ENCODE data around the gene SMIM28.
"Not testable (repeated sequence)": the region's sequence is repeated elsewhere in the genome, so short reads cannot be mapped to it uniquely, and the experiment has no call there.

The SMIM28 gene

DNA sequence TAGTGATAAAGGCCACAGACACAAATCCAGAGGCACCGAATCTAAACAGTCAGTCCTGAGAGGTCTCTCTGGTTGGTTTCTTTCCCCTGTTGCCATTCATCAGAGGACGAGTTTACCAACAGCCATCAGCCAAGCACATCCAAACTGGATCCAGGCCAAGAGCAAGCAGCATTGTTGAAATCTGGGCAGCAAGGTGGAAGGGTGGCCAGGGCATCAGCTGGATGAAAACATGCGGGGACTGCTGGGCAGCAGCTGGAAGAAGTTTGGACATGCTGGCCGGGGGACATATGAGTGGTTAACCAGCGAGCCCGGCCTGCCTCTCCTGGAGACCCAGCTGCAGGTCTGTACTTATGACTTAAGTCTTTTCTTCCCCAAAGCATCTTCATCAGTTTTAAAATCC lies at the start of gene SMIM28:
Gene SMIM28, plus strand, starts transcription at position 62 of the 400 bp plus-strand sequence. Its CDS starts 168 bp downstream, at position 230.
- no peak for DNase-seq

DNA sequence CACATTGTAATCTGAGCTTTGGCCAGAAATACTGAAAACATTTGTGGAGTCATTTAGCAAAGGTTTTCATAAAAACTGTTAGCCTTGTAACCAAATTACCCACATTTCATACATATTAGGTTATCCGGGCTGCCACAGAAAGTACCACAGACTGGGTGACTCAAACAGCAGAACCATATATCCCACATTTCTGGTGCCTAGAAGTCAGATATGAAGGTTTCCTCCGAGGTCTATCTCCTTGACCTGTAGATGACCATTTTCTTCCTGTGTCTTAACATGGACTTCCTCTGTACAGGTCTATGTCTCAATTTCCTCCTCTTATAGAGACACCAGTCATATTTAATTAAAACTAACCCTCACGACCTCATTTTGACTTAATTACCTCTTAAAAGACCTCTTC lies 49.5 kb upstream of the SMIM28 start:
- DNase-seq: no peak

DNA sequence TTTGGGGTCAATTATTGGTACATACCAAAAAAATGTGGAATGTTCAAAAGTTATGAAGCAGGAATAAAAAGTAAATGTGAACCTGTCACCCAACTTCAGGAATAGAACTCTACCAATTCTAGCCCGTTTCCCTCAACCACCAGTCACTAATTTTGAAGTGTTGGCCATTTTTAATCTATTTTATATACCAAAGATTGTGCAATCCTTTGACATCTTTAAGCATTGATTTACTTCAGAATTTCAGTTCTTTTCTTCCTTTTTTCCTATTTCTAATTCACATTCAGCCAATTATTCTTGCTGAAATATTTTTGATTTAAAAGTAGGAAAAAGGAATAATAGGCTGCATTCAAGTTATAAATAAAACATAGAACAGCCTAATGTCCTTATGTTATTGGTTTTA lies 46.9 kb upstream of the SMIM28 start:
- DNase-seq: no peak

DNA sequence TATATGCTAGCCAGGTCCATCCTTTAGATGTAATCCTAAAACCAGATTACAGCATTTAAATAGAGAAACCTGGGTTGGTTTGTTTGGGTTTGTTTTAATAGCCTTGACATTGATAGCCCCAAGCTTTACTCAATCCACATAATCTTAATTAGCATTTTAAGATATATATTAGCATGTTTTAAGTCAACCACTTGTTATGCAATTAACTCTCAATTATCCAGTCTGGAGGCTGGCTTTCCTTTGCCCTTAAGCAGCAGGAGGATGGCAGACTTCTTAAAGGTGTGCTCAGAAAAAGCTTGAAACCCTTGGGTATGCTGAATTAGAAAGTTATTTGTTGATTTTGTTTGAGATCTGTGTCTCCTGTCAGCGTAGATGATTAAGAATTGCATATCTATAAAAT lies 46.3 kb upstream of the SMIM28 start:
- DNase-seq: no peak

DNA sequence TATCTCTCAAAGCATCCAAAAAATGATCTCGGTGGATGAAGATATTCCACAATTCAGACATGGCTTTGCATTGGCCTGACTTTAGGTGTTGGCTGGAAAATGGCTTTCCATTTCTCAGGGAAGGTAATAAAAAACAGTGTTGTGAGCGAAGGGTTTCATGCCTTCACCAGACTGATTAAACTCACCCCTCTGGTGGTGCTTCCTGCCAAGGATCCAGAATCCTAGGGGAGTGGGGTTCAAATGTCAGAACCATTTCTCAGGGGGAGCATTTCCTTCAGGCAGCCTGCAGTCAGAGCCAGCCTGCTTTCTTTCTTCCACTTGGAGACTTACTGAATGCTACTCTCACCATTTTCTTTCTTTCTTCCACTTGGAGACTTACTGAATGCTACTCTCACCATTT lies 45.7 kb upstream of the SMIM28 start:
- DNase-seq: no peak

DNA sequence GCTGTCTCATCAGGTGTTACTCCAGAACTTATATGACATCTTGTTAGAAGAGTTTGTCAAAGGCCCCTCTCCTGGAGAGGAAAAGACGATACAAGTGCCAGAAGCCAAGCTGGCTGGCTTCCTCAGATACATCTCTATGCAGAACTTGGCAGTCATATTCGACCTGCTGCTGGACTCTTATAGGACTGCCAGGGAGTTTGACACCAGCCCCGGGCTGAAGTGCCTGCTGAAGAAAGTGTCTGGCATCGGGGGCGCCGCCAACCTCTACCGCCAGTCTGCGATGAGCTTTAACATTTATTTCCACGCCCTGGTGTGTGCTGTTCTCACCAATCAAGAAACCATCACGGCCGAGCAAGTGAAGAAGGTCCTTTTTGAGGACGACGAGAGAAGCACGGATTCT lies 43.7 kb upstream of the SMIM28 start:
- no peak for DNase-seq

DNA sequence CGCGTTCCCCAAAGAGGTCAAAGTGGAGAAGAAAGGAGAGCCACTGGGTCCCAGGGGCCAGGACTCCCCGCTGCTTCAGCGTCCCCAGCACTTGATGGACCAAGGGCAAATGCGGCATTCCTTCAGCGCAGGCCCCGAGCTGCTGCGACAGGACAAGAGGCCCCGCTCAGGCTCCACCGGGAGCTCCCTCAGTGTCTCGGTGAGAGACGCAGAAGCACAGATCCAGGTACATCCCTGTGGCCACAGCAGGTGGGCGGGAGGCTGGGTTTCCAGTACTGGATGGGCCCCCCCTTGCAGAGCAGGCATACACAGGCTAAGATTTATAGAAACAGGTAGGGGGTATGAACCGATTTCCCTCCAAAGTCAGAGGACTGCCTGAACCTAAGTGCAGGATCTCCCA lies 42.7 kb upstream of the SMIM28 start:
- no peak for DNase-seq

DNA sequence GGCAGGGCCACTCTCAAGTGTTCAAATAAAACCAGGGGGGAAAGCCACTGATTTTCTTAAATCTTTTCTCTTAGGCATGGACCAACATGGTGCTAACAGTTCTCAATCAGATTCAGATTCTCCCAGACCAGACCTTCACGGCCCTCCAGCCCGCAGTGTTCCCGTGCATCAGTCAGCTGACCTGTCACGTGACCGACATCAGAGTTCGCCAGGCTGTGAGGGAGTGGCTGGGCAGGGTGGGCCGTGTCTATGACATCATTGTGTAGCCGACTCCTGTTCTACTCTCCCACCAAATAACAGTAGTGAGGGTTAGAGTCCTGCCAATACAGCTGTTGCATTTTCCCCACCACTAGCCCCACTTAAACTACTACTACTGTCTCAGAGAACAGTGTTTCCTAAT lies 41.5 kb upstream of the SMIM28 start:
- DNase-seq: no peak

DNA sequence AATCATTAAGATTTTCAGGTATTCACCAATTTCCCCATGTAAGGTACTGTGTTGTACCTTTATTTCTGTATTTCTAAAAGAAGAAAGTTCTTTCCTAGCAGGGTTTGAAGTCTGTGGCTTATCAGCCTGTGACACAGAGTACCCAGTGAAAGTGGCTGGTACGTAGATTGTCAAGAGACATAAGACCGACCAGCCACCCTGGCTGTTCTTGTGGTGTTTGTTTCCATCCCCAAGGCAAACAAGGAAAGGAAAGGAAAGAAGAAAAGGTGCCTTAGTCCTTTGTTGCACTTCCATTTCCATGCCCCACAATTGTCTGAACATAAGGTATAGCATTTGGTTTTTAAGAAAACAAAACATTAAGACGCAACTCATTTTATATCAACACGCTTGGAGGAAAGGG lies 40.6 kb upstream of the SMIM28 start:
- DNase-seq: no peak

DNA sequence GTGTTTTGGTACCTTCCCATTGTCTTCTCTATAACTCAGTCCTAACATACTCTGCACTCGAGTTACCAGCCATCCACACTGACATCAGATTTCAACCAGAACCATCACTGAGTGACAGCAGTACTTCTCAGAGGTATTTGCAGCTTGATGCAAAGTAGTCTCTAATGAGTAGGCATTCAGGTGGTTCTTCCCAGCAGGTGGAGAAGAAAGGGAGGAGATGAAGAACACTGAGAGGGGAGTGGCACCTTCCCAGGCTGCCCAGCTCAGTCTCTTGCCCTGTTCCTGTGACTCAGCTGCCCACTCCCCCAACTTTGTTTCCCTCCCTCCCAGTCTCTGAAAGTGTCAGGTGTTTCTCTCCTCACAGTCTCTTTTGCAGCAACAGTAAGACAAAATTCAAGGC lies 38.7 kb upstream of the SMIM28 start:
- DNase-seq: no peak

DNA sequence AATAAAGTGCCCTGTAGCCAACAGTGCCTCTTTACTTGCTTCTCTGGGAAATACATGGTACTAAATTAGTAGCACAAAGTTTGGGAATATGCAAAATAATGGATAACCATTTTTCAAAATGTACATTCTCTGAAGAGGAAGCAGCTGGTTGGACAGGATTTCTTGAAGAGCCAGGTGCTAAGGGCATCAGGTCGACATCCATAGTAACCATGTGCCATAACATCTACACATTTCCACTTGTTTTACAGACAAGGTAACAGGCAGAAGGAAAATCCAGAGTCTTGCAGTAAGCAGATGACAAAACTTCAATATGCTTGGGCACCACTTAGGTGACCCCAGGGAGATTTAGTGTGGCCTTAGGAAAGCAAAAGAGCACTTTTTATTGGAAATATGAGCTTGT lies 36.5 kb upstream of the SMIM28 start:
- no peak for DNase-seq

DNA sequence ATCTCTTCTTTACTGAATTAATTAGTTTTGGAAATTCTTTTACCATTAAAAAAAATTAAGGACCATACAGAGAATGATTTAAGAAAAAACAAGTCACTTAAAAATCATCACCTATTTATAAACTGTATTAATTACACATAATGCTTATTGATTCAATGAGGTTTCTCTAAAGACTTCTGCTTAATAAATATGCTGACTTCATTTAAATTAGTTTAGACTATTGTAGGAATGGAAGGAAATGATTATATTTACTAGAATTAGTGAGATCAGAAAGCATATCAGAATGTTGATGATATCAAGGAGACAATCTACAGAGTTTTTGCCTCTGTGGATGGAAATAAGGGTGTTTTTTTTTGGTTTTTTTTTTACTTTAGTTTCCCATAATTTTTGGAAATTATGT lies 34.6 kb upstream of the SMIM28 start:
- DNase-seq: no peak

DNA sequence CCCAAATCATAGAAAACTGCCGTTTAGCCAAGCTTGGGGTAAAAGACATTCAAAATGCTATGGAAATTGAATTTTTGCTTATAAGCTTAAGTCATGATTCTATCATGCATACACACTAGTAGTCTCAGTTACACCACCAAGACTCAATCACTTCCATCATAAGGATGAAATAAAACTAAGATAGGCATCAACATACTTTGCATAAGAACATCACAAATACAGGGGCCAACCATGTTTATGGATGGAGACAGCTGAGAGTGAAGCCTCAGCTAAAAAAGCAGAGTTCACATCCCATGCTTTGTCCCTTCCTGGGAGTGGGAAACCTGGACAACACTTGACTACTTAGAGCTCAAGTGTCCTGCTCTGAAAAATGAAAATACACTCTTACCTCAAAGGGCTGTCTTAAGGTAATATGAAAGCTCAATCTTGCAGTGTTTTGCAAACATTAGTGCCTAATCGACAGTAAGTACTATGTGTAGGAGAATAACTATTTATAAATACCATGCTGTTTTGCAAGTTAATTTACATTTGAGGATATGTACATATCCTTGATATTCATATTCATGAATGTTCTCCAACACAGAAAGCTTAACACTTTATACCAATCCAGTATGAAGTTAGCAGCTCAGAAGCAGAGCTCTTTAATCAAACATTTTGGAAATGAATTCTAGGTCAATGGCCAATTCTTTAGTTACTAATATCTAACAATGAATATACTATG lies 32.0 kb upstream of the SMIM28 start:
- no peak for DNase-seq

DNA sequence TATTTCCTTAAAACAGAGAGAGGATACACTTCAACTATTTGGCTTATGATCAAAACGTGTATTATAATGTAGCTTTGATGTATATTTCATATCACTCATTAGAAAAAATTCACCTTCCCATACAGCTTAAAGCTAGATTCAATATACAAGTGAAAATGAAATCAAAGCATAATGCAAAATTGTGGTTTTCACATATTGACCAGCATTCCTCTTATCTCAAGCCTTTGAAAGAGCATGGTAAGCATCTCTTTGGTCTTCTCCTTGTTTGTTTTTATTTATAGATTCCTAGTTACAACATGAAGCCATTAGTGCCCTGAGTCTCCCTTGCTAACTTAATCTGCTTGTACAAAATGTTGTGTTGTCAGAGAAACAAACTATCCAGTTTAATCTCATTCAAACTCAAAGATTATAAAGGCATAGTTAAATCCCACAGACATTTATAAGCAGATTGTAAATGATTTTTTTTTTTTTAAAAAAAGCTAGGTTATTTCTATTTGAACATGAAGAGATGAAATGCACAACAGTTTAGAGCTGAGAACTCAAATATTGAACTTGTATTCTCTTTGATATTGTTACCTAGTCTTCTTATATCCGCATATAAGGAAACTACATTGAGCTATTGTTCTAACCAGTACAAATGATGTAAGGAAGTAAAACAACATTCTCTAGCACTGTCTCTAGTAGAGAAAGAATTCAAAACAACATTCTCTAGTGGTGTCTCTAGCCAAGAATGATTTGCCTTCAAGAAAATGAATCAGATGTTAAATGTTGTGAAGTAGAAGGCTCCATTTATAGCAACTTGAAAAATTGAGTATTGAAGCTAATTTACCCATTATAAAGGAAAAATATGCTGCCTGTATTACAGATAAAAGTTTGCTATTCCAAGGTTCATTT lies 31.2 kb upstream of the SMIM28 start:
- DNase-seq: no peak

DNA sequence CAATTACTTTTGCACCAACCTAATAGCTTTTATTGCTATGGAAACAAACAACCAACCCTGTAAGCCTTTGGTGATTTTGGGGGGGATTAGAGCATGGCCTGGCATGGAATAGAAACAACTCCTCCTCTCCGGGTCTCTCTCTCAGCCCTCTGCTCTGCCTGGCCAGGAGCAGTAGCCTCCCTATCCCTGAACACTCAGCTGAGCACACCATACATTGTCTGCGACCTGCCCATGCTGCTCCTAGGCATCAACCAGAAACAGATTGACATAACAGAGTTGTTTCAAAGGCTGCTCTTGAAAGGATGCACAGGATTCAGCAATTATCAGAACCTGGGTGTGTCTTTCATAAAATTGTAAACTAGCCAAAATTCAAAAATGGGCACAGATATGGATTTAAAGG lies 29.8 kb upstream of the SMIM28 start:
- no peak for DNase-seq

DNA sequence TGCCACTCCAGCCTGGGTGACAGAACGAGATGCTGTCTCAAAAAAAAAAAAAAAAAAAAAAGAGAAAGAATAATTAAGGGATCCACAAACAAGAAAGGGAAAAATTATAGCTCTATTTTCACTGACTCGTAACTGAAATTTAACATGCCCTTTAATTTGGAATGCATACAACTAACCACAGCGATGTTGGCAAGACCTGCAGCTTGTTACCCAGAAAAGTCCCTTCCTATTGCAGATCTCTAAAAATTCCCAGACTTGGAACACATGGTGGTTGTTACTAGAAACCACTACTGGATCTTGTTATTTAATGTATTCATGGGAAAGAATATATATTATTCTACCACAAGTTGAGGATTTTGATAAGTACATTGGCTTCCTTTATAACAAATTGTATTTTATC lies 27.8 kb upstream of the SMIM28 start:
- DNase-seq: no peak

DNA sequence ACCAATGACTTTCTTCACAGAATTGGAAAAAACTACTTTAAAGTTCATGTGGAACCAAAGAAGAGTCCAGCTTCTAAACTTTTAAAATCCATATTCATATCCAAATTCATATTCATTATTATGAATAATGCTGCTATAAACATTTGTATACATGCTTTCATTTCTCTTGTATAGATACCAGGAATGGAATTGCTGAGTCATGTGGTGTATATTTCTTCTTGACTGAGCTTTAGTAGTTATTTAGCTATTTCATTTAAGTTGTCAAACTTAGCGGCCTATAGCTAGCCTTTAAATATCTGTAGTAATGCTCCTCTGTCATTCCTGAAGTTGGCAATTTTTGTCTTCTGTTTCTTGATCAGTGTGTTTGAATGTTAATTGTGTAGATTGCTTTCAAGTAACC lies 19.8 kb upstream of the SMIM28 start:
- no peak for DNase-seq

DNA sequence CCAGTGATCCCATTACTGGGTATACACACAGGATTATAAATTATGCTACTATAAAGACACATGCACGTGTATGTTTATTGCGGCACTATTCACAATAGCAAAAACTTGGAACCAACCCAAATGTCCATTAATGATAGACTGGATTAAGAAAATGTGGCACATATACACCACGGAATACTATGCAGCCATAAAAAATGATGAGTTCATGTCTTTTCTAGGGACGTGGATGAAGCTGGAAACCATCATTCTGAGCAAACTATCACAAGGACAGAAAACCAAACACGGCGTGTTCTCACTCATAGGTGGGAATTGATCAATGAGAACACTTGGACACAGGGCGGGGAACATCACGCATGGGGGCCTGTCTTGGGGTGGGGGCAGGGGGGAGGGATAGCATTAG lies 9.0 kb upstream of the SMIM28 start:
- DNase-seq: not testable (repeated sequence)

DNA sequence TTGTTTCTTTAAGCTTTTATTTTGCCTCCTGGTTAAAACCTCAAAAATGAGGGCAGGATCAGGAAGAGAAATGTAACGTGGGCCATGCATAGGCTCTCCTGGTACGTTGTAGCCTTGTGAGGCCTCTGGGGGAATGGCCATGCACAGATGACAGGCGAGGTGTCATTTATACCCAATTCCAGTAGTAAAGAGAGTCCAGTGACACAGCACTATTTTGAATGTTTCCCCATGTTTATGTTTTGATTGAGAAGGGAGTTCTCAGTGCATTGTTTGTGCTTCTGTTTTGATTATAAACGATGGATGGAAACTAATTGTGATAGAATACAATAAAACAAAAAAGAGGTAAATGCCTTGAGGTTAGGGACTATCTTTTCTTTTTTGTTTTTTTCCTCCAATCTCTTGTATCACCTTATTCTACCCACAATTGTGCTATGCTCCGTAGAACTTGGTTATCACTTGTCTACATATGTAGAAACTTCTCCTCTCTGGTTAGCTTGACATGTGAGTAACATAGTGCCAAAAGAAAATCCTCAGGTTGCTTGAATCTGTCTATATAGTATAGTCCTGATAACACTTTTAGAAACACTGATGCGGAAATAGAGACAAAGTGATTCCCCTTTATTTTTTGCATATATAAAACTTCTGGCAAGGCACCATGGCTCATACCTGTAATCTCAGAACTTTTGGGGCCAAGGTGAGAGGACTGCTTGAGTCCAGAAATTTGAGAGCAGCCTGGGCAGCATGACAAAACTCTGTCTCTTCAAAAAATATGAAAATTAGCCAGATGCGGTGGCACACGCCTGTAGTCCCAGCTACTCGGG lies 6.9 kb upstream of the SMIM28 start:
- DNase-seq: no peak

DNA sequence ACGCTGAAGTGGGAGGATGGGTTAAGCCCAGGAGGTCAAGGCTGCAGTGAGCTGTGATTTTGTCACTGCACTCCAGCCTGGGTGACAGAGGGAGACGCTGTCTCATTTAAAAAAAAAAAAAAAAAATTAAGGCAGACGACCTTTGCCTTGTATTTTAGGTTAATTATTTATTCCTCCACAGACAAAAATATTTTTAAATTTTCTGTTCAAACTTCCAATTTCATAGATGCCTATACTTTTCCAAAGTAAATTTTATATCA lies 6.3 kb upstream of the SMIM28 start:
- no peak for DNase-seq

DNA sequence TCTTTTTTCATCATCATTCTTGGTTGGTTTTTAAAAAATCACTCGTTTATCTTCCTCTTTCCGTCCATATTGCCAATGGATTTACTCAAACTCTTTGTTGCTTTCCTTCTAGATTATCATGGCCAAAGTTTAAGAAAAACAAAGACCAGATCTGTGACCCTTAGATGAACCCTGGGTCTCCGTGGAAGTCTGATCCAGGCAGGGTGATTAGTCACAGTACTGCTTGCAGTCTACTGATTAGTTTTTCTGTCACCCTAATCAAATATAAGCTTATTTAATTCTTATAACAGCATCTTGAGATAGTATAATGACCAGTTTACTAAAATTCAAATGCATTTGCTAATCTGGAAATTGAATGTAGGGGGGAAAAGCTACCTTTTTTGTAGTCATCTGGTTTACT lies 6.0 kb upstream of the SMIM28 start:
- no peak for DNase-seq

DNA sequence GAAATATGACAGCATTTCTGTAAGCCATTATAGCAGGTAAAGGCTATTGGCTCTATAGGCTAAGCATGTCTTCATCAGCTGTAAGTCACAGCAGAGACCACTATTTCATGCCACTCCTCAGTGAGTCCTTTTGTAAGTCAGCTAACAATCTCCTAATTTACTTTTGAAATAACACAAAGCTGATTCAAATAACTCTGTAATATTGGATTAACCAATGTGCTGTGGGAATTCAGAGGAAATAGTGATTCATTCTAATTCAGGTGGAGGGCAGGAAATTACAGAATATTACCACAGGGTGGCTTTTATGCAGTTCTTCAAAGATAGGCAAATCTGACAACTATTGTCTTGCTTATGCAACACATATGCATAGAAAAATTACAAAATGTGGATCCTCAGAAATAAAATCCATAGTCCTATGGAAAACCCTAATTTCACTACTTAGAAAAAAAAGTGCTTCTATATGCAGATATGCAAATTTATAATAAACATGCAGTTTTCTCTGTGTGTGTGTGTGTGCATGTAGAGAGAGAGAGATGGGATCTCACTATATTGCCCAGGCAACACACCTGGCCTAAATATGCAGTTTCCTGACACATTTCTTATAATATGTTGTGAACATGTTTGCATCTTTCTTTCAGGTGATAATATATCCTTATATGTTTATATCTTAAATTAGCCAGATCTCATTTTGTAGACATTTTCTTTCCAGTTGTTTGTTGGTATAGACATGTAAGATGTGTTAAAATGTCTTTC lies 4.8 kb upstream of the SMIM28 start:
- DNase-seq: no peak

DNA sequence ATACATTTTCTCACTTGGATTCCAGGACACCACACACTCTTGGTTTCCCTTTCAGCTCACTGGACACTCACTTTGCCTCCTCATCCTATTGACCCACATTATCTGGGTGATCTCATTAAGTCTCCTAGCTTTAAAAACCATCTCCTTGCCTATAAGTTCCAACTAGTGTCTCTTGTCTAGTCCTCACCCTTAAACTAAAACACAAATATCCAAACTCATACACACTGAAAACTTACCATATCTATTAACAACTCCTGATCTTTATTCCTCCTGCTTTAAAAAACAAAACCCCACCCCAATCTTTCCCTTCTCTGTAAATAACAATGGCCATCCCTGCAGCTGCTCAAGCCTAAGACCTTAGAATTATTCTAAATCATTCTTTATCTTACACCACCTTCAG lies 3.5 kb upstream of the SMIM28 start:
- DNase-seq: no peak

Data from activated CD4-positive, CD25-positive, alpha-beta regulatory T cell treated with anti-CD3 and anti-CD28 coated beads, Interleukin-2, amount 50 U/mL, for 72 hours (primary cell).